Umbilical cord (tissue), 2 donors: Measurements from ENCODE around the gene MAP3K2. TPM values are rescaled to one million over a fixed set of nuclear protein-coding genes. Genes with fewer than 3 reads are reported as not detected.
"Not testable (repeated sequence)": the region's sequence is repeated elsewhere in the genome, so short reads cannot be mapped to it uniquely, and the experiment has no call there.

ENCODE experiments used
- DNase-seq: peaks from one replicate; pipeline ENCODE4 v3.0.0-alpha.2; 2015; ENCODE audit warnings: low spot score
- total RNA-seq: library from RNA; depleted of rRNA; stranded (reverse); fragments of >200 nt; gene quantifications from one replicate; pipeline ENCODE4 v1.2.3, GENCODE V29; 2014; ENCODE audit warnings: low replicate concordance; ENCODE audit not compliant: insufficient read depth

MAP3K2 gene
- total RNA-seq, 1 donor from 2014 or later = 63.3 TPM

DNA sequence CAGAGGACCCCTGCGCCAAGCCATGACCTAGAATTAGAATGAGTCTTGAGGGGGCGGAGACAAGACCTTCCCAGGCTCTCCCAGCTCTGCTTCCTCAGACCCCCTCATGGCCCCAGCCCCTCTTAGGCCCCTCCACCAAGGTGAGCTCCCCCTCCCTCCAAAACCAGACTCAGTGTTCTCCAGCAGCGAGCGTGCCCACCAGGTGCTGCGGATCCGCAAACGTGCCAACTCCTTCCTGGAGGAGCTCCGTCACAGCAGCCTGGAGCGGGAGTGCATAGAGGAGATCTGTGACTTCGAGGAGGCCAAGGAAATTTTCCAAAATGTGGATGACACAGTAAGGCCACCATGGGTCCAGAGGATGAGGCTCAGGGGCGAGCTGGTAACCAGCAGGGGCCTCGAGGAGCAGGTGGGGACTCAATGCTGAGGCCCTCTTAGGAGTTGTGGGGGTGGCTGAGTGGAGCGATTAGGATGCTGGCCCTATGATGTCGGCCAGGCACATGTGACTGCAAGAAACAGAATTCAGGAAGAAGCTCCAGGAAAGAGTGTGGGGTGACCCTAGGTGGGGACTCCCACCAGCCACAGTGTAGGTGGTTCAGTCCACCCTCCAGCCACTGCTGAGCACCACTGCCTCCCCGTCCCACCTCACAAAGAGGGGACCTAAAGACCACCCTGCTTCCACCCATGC, 33.5 kb upstream of the MAP3K2 start:
- DNase-seq = no peak

DNA sequence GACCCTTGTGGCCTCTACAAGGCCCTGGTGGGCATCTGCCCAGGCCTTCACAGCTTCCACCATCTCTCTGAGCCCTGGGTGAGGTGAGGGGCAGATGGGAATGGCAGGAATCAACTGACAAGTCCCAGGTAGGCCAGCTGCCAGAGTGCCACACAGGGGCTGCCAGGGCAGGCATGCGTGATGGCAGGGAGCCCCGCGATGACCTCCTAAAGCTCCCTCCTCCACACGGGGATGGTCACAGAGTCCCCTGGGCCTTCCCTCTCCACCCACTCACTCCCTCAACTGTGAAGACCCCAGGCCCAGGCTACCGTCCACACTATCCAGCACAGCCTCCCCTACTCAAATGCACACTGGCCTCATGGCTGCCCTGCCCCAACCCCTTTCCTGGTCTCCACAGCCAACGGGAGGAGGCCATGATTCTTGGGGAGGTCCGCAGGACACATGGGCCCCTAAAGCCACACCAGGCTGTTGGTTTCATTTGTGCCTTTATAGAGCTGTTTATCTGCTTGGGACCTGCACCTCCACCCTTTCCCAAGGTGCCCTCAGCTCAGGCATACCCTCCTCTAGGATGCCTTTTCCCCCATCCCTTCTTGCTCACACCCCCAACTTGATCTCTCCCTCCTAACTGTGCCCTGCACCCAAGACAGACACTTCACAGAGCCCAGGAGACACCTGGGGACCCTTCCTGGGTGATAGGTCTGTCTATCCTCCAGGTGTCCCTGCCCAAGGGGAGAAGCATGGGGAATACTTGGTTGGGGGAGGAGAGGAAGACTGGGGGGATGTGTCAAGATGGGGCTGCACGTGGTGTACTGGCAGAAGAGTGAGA, 32.5 kb upstream of the MAP3K2 start:
- no peak for DNase-seq

DNA sequence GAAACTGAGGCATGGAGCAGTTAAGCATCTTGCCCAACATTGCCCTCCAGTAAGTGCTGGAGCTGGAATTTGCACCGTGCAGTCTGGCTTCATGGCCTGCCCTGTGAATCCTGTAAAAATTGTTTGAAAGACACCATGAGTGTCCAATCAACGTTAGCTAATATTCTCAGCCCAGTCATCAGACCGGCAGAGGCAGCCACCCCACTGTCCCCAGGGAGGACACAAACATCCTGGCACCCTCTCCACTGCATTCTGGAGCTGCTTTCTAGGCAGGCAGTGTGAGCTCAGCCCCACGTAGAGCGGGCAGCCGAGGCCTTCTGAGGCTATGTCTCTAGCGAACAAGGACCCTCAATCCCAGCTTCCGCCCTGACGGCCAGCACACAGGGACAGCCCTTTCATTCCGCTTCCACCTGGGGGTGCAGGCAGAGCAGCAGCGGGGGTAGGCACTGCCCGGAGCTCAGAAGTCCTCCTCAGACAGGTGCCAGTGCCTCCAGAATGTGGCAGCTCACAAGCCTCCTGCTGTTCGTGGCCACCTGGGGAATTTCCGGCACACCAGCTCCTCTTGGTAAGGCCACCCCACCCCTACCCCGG, 31.8 kb upstream of the MAP3K2 start:
- peak; percentile 50 for DNase-seq

- DNase-seq = no peak
Measured at GRCh38 chr2:127419112-127419430, 31.3 kb upstream of the MAP3K2 start.

GRCh38 chr2:127418300-127419111, 30.7 kb upstream of the MAP3K2 start, which contains the start of gene PROC:
Gene PROC (plus strand): TSS chr2:127418427. CDS start chr2:127419943, 1,516 bp downstream.
- DNase-seq = no peak

GRCh38 chr2:127417406-127417805, 29.6 kb upstream of the MAP3K2 start:
- DNase-seq = no peak

DNA sequence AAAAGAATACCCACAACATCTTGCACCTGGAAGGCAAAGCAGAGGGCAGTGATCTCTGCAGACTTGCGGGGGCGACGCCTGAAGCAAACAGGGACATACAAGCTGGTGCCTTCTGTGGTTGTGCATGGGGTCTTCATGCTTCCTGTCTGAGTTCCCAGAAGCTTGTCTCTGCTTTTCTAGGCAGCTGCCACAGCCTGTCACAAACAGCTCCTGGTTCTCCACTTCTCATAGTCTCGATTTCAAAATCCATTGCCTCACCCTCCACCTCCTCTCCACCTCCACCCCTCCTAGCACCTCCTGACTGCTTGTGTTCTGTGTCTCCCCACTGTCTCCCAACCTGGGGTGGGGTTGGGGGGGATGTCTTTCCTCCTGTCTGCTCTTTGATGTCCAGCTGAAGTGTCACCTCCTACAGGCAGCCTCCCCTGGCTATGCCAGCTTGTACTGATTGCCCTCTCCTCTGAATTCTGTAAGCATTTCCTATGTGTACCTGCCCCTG, 28.8 kb upstream of the MAP3K2 start:
- no peak for DNase-seq

DNA sequence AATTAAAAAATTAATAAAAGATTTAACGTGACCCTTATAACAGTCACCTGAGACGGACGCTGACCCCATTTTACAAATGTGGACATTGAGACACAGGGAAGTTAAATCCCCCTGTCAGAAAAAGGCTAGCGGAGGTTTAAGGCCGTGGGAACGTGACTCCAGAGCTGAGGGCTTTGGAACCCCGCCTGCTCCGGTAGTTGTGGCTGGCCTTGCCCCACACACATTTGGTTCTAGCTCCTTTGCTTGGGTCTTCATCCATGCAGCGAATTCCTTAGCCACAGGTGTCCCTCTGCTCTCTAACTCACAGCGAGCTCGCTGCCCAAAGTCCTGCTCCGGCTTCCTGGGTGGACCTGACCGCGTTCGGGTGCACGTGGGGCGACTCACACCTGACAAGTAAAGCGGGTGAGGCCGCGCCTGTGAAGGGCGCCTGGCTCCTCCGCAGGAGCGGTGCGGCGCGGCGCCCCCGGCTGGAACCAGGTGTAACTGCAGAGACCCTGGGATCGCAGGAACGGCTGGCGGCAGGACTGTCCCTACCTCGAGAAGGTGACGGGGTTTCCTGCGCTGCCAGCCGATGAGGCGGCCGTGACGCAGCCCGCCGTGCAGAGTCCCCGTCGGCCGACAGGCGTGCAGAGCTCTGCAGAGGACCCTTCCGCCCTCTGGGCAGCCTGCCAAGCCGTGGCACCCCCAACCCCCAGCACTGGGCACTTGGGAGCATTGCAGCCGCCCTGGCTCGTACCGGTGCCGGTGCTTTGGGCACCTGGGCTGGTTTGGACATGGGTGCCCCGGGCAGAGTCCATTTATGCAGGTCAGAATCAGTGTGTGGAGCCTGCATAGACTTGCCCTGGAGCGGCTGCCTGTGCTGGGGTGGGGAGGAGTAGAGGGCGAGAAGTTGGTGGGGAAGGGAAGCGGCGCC, 28.1 kb upstream of the MAP3K2 start:
- no peak for DNase-seq

DNA sequence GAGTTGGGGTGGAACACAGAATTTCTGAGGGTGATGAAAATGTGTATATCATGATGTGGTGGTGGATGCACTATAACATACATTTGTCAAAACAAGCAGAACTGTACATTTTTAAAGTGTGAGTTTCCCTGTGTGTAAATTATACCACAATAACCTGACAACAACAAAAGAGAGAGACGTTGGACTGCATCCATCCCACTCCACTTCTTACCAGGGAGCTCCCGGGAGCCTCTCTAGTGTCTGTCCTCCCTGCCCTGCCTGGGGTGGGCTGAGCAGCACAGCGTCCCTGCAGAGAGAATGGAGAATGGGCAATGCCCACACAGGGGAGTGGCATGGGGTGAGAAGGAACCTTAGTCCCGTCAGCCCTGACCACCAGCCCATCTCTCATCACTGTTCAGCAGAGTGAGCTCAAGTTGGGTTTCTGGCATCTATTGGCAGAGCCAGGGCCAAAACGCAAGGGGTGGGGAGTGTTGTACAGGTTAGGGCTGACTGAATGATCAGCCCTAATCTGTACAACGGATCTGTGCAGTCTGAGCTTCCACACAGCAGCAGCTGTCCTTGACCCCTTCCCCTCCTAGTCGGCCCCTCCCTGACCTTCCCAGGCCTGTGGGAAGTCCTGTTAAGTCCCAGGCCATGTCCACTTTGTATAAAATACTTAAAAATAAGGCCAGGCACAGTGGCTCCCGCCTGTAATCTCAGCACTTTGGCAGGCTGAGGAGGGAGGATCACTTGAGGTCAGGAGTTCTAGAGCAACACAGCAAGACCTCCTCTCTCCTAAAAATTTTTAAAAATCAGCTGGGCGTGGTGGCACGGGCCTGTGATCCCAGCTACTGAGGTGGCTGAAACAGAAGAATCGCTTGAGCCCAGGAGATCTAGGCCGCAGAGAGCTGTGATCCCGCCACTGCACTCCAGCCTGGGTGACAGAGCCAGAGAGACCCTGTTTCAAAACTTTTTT, 27.1 kb upstream of the MAP3K2 start:
- DNase-seq = no peak

DNA sequence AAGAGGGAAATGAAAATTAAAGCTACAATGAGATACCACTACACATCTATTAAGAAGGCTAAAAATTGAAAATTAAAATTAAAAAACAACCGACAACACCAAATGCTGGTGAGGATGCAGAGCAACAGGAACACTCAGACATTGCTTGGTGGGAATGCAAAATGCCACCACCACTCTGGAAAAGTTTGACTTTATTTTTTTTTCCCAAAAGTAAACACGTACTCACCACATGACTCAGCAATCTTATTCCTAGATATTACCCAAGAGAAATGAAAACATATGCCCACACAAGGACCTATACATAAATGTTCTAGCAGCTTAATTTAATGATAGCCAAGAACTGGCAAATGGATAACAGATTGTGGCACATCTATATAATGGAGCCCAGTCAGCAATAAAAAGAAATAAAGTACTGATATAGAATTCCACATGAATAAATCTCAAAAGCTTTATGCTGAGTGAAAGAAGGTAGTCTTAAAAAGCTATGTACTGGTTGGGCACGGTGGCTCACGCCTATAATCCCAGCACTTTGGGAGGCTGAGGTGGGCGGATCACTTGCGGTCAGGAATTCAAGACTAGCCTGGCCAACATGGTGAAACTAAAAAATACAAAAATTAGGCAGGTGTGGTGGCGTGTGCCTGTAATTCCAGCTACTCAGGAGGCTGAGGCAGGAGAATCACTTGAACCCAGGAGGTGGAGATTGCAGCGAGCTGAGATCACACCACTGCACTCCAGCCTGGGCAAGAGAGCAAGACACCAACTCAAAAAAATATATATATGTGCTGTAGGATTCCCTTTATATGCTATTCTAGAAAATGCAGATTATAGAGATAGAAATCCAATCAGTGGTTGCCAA, 26.2 kb upstream of the MAP3K2 start:
- DNase-seq = no peak

- no peak for DNase-seq
Measured at GRCh38 chr2:127413200-127413599, 25.4 kb upstream of the MAP3K2 start.

GRCh38 chr2:127411653-127412369, 24.0 kb upstream of the MAP3K2 start:
- no peak for DNase-seq

GRCh38 chr2:127410871-127411652, 23.3 kb upstream of the MAP3K2 start:
- DNase-seq = peak; percentile 77

DNA sequence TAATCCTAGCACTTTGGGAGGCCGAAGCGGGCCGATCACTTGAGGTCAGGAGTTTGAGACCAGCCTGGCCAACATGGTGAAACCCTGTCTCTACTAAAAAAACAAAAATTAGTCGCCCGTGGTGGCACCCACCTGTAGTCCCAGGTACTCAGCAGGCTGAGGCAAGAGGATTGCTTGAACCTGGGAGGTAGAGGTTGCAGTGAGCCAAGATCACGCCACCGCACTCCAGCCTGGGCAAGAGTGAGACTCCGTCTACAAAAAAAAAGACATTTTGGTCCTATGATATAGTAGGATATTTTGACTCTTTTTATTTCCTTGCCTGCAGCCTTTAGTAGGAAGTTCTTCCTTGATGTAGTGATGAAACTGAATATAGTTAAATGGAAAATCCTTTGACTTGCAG, 21.9 kb upstream of the MAP3K2 start:
- DNase-seq = not testable (repeated sequence)

GRCh38 chr2:127408807-127409099, 21.0 kb upstream of the MAP3K2 start:
- no peak for DNase-seq

DNA sequence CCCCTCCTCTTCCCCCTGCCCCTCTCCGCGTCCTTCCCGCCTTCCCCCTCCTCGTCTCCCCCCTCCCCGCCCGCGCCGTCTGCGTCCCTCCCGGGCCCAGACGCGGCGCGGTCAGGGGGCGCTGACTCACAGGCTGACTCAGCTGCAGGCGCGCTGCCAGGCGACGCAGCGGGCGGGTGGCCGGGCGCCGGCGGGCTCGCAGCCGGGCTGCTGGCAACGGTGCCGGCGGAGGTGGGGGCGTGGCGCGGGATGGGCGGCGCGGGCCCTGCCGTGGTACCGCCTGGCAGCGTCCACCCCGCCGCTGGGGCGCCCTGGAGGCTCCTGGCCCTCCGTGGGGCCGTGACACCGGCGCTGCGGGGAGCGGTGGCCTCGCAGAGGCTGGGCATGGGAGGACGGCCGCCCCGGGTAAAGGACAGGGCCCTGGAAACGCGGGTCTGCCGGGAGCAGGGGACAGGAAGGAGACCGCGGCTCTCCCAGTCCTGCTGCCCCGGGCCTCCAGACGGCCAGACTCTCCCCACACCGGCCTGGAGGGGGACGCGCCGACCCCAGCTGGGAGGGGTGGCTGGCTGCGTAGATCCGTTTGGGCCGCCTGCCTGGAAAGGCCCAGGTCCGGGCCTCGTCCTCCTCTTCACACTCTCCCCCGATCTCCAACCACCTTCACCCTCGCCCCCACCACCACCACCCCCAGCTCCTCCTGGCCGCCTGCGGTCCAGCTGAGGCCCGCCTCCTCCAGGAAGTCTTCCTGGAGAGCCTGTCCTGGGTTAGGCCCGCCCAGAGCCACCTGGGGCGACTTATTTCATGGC, 20.4 kb upstream of the MAP3K2 start:
- peak; percentile 94 for DNase-seq

DNA sequence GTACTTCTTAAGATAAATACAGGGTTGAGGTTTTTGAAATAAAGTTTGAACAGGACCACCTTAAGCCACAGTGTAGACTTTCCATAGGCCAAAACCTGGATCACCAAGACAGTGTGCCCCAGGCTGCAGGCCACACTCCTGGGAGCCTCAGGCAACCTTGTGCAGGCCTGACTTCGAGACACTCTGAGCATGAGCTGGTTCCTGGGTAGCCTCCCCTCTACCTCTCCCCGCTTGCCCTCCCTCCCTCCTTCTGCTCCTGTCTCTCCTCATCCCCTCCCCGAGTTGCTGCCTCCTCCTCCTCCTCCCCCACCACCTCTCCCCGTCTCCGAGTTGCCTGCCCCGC, 19.9 kb upstream of the MAP3K2 start:
- DNase-seq = no peak
